Caco-2 (cell line): Measurements from ENCODE around the gene PIBF1. TPM values are rescaled to one million over a fixed set of nuclear protein-coding genes. Genes with fewer than 3 reads are reported as not detected.

Experiments used
- BruUV-seq: library from RNA; stranded (reverse); fragments of 400-500 nt; replicated peaks from 2 replicates; lab custom pipeline; 2021; lab: Mats Ljungman, UMichigan
- CTCF ChIA-PET: fragments of 300-600 bp; sonication (Branson Sonifier 250); formaldehyde crosslinking; loops from one replicate; lab custom pipeline; 2022; ENCODE audit warnings: antibody characterized with exemption; lab: Charles Lee
- POLR2A ChIA-PET: fragments of 300-600 bp; sonication (Branson Sonifier 250); formaldehyde crosslinking; loops from one replicate; lab custom pipeline; 2022; ENCODE audit warnings: antibody characterized with exemption; lab: Charles Lee
- DNase-seq, 2 experiments: peaks; one replicate each; pipeline versions ENCODE4 v3.0.0 to v3.0.0-alpha.2; 2020 to 2022
- H3K27me3 ChIP-seq: replicated peaks from 2 replicates; pipeline ENCODE4 v1.6.0; 2011; ENCODE audit warnings: low read length; ENCODE audit not compliant: control insufficient read depth, insufficient read depth
- H3K36me3 ChIP-seq: 2 replicates; pipeline ENCODE4 v1.5.1; 2011; ENCODE audit warnings: low read length; ENCODE audit not compliant: control insufficient read depth, insufficient read depth
- H3K4me1 ChIP-seq: fragments of 250-450 bp; sonication (Bioruptor Pico); 2 replicates; pipeline ENCODE4 v1.5.1; 2020; ENCODE audit warnings: mild to moderate bottlenecking
- H3K4me3 ChIP-seq: 2 replicates; pipeline ENCODE4 v1.5.1; 2011; ENCODE audit warnings: low read depth, mild to moderate bottlenecking, control low read depth, low read length
- H3K9me3 ChIP-seq: fragments of 250-450 bp; sonication (Bioruptor Pico); 2 replicates; pipeline ENCODE4 v1.5.1; 2020; ENCODE audit warnings: mild to moderate bottlenecking, moderate library complexity
- H3K27ac Mint-ChIP-seq: one replicate; pipeline ENCODE4 v1.8.0; 2022; ENCODE audit warnings: mixed read lengths; ENCODE audit not compliant: unreplicated experiment
- H3K27me3 Mint-ChIP-seq: one replicate; pipeline ENCODE4 v1.8.0; 2022; ENCODE audit warnings: mixed read lengths; ENCODE audit not compliant: insufficient read depth, unreplicated experiment
- H3K36me3 Mint-ChIP-seq: one replicate; pipeline ENCODE4 v1.8.0; 2022; ENCODE audit warnings: mild to moderate bottlenecking, mixed read lengths; ENCODE audit not compliant: insufficient read depth, unreplicated experiment
- H3K4me1 Mint-ChIP-seq: one replicate; pipeline ENCODE4 v1.8.0; 2022; ENCODE audit warnings: low read depth, mixed read lengths; ENCODE audit not compliant: unreplicated experiment
- H3K4me3 Mint-ChIP-seq: one replicate; pipeline ENCODE4 v1.8.0; 2022; ENCODE audit warnings: mild to moderate bottlenecking, moderate library complexity, mixed read lengths; ENCODE audit not compliant: unreplicated experiment
- H3K9me3 Mint-ChIP-seq: one replicate; pipeline ENCODE4 v1.8.0; 2022; ENCODE audit warnings: mixed read lengths; ENCODE audit not compliant: unreplicated experiment
- CTCF ChIP-seq, 2 experiments: fragments of 200-600 bp in 1 of 2; IDR thresholded peaks; 1 replicate in 1 of 2; 2 replicates in 1 of 2; pipeline versions ENCODE4 v1.5.1 to v1.8.0; 2011 to 2022; ENCODE audit warnings: antibody characterized with exemption in 1 of 2, control low read depth in 1 of 2, inconsistent platforms in 1 of 2, low read depth in 1 of 2, low read length in 1 of 2, mild to moderate bottlenecking in 1 of 2, moderate library complexity in 1 of 2; ENCODE audit not compliant: insufficient read depth in 1 of 2, severe bottlenecking in 1 of 2, unreplicated experiment in 1 of 2
- intact Hi-C: fragments of 100-400 bp; cut with micrococcal nuclease; formaldehyde crosslinking; loops from one replicate; pipeline ENCODE4 v1.10.0; 2022; ENCODE audit not compliant: unreplicated experiment
- total RNA-seq: library from RNA; stranded (reverse); gene quantifications from 2 replicates; pipeline ENCODE4 v1.2.3, GENCODE V29; 2022

The PIBF1 gene
- total RNA-seq, 1 experiment from 2014 or later = 13.4 TPM

GRCh38 chr13:72849571-72849970, 67.6 kb downstream of the PIBF1 start:
- Mint-ChIP-seq H3K4me1 (no peaks in the 10 kb centered on the region), H3K9me3 (no peaks in the 10 kb centered on the region), H3K27me3 (no peaks in the 10 kb centered on the region), H3K27ac (no peak overlapping the region), H3K4me3 (no peak overlapping the region), H3K36me3 (peaks cover 11% of the 10 kb centered on the region)
- ChIA-PET CTCF (interaction anchor here (0.5 kb wide), 1 partner anchor 40 kb away, joined by 3 read pairs; no protein-coding TSS in a partner anchor), POLR2A (no interaction called here)
- TF ChIP-seq CTCF (IDR thresholded peaks at IDR 0.05; ENCODE audit: insufficient read depth in 1 of 2, low read depth in 1 of 2, low read length in 1 of 2, severe bottlenecking in 1 of 2, unreplicated experiment in 1 of 2) = no peak
- H3K4me1 ChIP-seq = no peaks in the 10 kb centered on the region
- BruUV-seq = no TSS peak
- no peak overlapping the region for H3K4me3 ChIP-seq
- peaks cover 2% of the 10 kb centered on the region; the same call in 1 of the 2 replicates for H3K36me3 ChIP-seq
- no peak for DNase-seq
- intact Hi-C loops = loop anchor here (10.0 kb wide), 1 partner anchor 695 kb away; no protein-coding TSS in a partner anchor
- H3K9me3 ChIP-seq = no peaks in the 10 kb centered on the region
- no peaks in the 10 kb centered on the region for H3K27me3 ChIP-seq

GRCh38 chr13:72850959-72851677, 69.2 kb downstream of the PIBF1 start:
- Mint-ChIP-seq H3K36me3 (peaks cover 17% of the 10 kb centered on the region), H3K4me3 (no peak overlapping the region), H3K27me3 (no peaks in the 10 kb centered on the region), H3K9me3 (no peaks in the 10 kb centered on the region), H3K4me1 (no peaks in the 10 kb centered on the region), H3K27ac (no peak overlapping the region)
- no peak for TF ChIP-seq CTCF (IDR thresholded peaks at IDR 0.05; ENCODE audit: insufficient read depth in 1 of 2, low read depth in 1 of 2, low read length in 1 of 2, severe bottlenecking in 1 of 2, unreplicated experiment in 1 of 2)
- intact Hi-C loops = no loop called here
- DNase-seq = no peak
- Histone ChIP-seq H3K36me3 (peaks cover 2% of the 10 kb centered on the region; the same call in 1 of the 2 replicates), H3K4me1 (no peaks in the 10 kb centered on the region), H3K27me3 (no peaks in the 10 kb centered on the region), H3K9me3 (no peaks in the 10 kb centered on the region), H3K4me3 (no peak overlapping the region)
- POLR2A ChIA-PET = no interaction called here
- CTCF ChIA-PET = no interaction called here
- no TSS peak for BruUV-seq

- BruUV-seq = no TSS peak
- no peak for DNase-seq
- TF ChIP-seq CTCF (IDR thresholded peaks at IDR 0.05; ENCODE audit: insufficient read depth in 1 of 2, low read depth in 1 of 2, low read length in 1 of 2, severe bottlenecking in 1 of 2, unreplicated experiment in 1 of 2) = no peak
- POLR2A ChIA-PET = interaction anchor here (0.6 kb wide), 1 partner anchor 612 kb away, joined by 3 read pairs; no protein-coding TSS in a partner anchor
- CTCF ChIA-PET = no interaction called here
- H3K36me3 Mint-ChIP-seq = peaks cover 17% of the 10 kb centered on the region
- H3K36me3 ChIP-seq = peaks cover 2% of the 10 kb centered on the region; the same call in 1 of the 2 replicates
- intact Hi-C loops = no loop called here
- H3K4me3 Mint-ChIP-seq = no peak overlapping the region
- H3K4me1 Mint-ChIP-seq = no peaks in the 10 kb centered on the region
- H3K4me3 ChIP-seq = no peak overlapping the region
- H3K27me3 ChIP-seq = no peaks in the 10 kb centered on the region
- no peak overlapping the region for H3K27ac Mint-ChIP-seq
- H3K27me3 Mint-ChIP-seq = no peaks in the 10 kb centered on the region
- H3K9me3 ChIP-seq = no peaks in the 10 kb centered on the region
- no peaks in the 10 kb centered on the region for H3K9me3 Mint-ChIP-seq
- no peaks in the 10 kb centered on the region for H3K4me1 ChIP-seq
These were observed 69.7 kb downstream of the PIBF1 start for GRCh38 chr13:72851678-72852014.
